ENCODE results near the gene EIF4E1B. TPM values are rescaled to one million over a fixed set of nuclear protein-coding genes. Genes with fewer than 3 reads are reported as not detected.

The EIF4E1B gene
- total RNA-seq, 1 experiment from 2014 or later = not detected

DNA sequence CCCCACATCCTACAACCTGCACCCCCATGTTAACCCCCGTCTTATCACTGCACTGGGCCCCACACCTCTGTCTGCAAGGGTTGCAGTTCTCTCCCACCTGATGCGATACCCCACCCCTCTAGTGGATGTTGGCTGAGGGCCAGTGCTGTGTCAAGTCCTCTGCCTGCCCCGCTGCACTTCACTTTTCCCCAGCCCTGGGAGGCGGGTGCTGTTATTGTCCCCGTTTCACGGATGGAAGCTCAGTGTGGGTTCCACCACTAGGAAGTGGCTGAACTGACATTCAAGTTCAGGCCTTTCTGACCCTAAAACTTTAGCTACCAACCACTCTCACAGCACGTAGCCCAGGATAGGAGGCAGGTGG is 3.6 kb upstream of the EIF4E1B start:
- TF ChIP-seq, protein P1, sequence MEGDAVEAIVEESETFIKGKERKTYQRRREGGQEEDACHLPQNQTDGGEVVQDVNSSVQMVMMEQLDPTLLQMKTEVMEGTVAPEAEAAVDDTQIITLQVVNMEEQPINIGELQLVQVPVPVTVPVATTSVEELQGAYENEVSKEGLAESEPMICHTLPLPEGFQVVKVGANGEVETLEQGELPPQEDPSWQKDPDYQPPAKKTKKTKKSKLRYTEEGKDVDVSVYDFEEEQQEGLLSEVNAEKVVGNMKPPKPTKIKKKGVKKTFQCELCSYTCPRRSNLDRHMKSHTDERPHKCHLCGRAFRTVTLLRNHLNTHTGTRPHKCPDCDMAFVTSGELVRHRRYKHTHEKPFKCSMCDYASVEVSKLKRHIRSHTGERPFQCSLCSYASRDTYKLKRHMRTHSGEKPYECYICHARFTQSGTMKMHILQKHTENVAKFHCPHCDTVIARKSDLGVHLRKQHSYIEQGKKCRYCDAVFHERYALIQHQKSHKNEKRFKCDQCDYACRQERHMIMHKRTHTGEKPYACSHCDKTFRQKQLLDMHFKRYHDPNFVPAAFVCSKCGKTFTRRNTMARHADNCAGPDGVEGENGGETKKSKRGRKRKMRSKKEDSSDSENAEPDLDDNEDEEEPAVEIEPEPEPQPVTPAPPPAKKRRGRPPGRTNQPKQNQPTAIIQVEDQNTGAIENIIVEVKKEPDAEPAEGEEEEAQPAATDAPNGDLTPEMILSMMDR (conservative IDR thresholded peaks at IDR 0.05; ENCODE audit: low read depth, low read length) = no peak
- no peak for TF ChIP-seq EZH2 (IDR thresholded peaks at IDR 0.05; ENCODE audit: borderline replicate concordance, low read depth, low read length, poor library complexity, severe bottlenecking)
- H3K4me1 ChIP-seq (ENCODE audit: insufficient read depth, low read length, poor library complexity, severe bottlenecking) = peaks cover 14% of the 10 kb centered on the region
- intact Hi-C loops (cut with micrococcal nuclease; ENCODE audit: unreplicated experiment) = no loop called here
- peaks cover 20% of the 10 kb centered on the region for H3K27me3 ChIP-seq (replicated peaks; ENCODE audit: insufficient read depth, low read depth, low read length, poor library complexity)
- DNase-seq (ENCODE audit: low spot score) = no peak
- no peak overlapping the region for H3K4me3 ChIP-seq (ENCODE audit: low read depth, low read length, poor library complexity, severe bottlenecking)
- H3K36me3 ChIP-seq (ENCODE audit: insufficient read depth, low read length, poor library complexity, severe bottlenecking) = no peaks in the 10 kb centered on the region
- H3K9me3 ChIP-seq (ENCODE audit: low read depth, low read length, poor library complexity, severe bottlenecking) = no peaks in the 10 kb centered on the region
- BruUV-seq (replicated peaks) = no TSS peak
- CTCF ChIA-PET = no interaction called here
- no peak overlapping the region for H3K27ac ChIP-seq (ENCODE audit: low read depth, low read length, poor library complexity, severe bottlenecking)
- POLR2A ChIA-PET (ENCODE audit: low non-redundant PET) = no interaction called here

DNA sequence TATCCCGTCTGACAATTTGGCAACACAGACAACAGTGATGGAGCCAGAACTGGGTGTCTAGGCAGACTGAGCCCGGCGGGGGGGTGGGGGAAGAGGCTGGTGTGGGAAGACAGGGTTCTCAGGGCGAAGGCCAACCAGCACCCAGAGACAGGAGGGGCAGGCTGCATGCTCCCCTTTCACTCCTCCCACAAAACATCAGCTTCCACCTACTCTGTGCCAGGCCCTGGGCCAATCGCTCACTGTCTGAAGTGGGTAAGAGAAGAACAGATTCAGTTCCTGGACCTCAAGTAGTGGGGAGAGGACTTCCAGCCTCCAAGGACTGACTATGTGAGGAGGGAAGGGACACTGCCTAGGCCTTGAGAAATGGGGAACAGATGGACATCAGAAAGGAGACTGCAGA is 2.9 kb upstream of the EIF4E1B start:
- Histone ChIP-seq H3K4me1 (ENCODE audit: insufficient read depth, low read length, poor library complexity, severe bottlenecking) (peaks cover 14% of the 10 kb centered on the region), H3K27me3 (replicated peaks; ENCODE audit: insufficient read depth, low read depth, low read length, poor library complexity) (peaks cover 20% of the 10 kb centered on the region), H3K27ac (ENCODE audit: low read depth, low read length, poor library complexity, severe bottlenecking) (no peak overlapping the region), H3K36me3 (ENCODE audit: insufficient read depth, low read length, poor library complexity, severe bottlenecking) (no peaks in the 10 kb centered on the region), H3K4me3 (ENCODE audit: low read depth, low read length, poor library complexity, severe bottlenecking) (no peak overlapping the region), H3K9me3 (ENCODE audit: low read depth, low read length, poor library complexity, severe bottlenecking) (no peaks in the 10 kb centered on the region)
- BruUV-seq (replicated peaks) = no TSS peak
- DNase-seq (ENCODE audit: low spot score) = no peak
- intact Hi-C loops (cut with micrococcal nuclease; ENCODE audit: unreplicated experiment) = no loop called here
- ChIA-PET POLR2A (ENCODE audit: low non-redundant PET) (no interaction called here), CTCF (no interaction called here)
- TF ChIP-seq, protein P1 (conservative IDR thresholded peaks at IDR 0.05; ENCODE audit: low read depth, low read length) = no peak
- TF ChIP-seq EZH2 (IDR thresholded peaks at IDR 0.05; ENCODE audit: borderline replicate concordance, low read depth, low read length, poor library complexity, severe bottlenecking) = no peak

DNA sequence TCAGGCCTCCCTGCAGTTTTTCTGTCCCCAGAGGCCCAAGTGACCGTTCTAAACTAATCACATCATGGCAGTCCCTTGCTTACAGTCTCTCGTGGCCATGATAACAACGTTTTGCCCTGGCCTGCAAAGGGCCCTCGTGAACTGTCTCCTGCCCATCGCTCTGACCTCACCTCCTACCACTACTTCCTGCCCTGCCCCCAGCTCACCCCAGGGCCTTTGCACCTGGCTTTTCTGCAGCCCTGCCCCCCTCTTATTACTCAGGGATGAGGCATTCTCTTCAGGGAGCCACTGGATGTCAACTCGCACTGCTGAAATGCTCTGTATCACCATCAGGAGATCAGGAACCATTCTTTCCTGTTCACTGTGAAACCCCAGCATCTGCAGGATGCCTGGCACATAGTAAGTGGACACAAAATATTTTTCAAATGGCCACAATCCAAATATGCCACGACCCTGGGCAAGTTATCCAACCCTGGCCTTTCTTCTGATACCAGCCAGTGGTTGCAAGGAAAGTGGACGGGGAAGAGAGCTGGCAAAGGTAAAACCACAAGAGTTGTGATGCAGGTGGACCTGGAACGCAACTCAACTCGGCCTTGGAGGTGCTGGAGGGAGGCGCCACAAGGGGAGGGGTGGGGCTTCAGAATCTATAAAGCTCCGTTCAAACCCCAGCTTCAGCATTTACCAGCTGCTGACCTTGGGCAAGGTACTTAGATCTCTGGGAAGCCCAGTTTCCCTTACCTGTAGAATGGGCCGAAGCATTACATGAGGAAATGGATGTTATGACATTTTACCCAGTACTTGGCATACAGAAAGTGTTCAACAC is 1.9 kb upstream of the EIF4E1B start:
- no peak overlapping the region for H3K27ac ChIP-seq (ENCODE audit: low read depth, low read length, poor library complexity, severe bottlenecking)
- TF ChIP-seq, protein P1 (conservative IDR thresholded peaks at IDR 0.05; ENCODE audit: low read depth, low read length) = no peak
- TF ChIP-seq EZH2 (IDR thresholded peaks at IDR 0.05; ENCODE audit: borderline replicate concordance, low read depth, low read length, poor library complexity, severe bottlenecking) = no peak
- H3K4me3 ChIP-seq (ENCODE audit: low read depth, low read length, poor library complexity, severe bottlenecking) = no peak overlapping the region
- ChIA-PET POLR2A (ENCODE audit: low non-redundant PET) (no interaction called here), CTCF (no interaction called here)
- intact Hi-C loops (cut with micrococcal nuclease; ENCODE audit: unreplicated experiment) = no loop called here
- peaks cover 20% of the 10 kb centered on the region for H3K27me3 ChIP-seq (replicated peaks; ENCODE audit: insufficient read depth, low read depth, low read length, poor library complexity)
- H3K9me3 ChIP-seq (ENCODE audit: low read depth, low read length, poor library complexity, severe bottlenecking) = no peaks in the 10 kb centered on the region
- no peak for DNase-seq (ENCODE audit: low spot score)
- H3K4me1 ChIP-seq (ENCODE audit: insufficient read depth, low read length, poor library complexity, severe bottlenecking) = peaks cover 21% of the 10 kb centered on the region
- BruUV-seq (replicated peaks) = no TSS peak
- no peaks in the 10 kb centered on the region for H3K36me3 ChIP-seq (ENCODE audit: insufficient read depth, low read length, poor library complexity, severe bottlenecking)
